ENCODE data around the gene RAI1.
A peak's percentile ranks its signal among the peaks of the same experiment; 100 is the strongest.

The RAI1 gene

GRCh38 chr17:17836818-17837379, 155.6 kb downstream of the RAI1 start, which contains the start of gene SREBF1:
TSS of gene SREBF1 (minus strand) at chr17:17836986. CDS start at chr17:17836817, 169 bp downstream.
- Mint-ChIP-seq H3K27me3 (no peaks in the 10 kb centered on the region), H3K9me3 (ENCODE audit: low read depth) (no peaks in the 10 kb centered on the region), H3K4me3 (peak within 1 kb of the TSS; percentile 90), H3K27ac (peak within 1 kb of the TSS; percentile 94), H3K4me1 (ENCODE audit: low read depth) (peaks cover 70% of the 10 kb centered on the region), H3K36me3 (peaks cover 2% of the 10 kb centered on the region)

GRCh38 chr17:17837380-17837821, 156.1 kb downstream of the RAI1 start:
- H3K27ac Mint-ChIP-seq, result peak overlapping the region; percentile 94

DNA sequence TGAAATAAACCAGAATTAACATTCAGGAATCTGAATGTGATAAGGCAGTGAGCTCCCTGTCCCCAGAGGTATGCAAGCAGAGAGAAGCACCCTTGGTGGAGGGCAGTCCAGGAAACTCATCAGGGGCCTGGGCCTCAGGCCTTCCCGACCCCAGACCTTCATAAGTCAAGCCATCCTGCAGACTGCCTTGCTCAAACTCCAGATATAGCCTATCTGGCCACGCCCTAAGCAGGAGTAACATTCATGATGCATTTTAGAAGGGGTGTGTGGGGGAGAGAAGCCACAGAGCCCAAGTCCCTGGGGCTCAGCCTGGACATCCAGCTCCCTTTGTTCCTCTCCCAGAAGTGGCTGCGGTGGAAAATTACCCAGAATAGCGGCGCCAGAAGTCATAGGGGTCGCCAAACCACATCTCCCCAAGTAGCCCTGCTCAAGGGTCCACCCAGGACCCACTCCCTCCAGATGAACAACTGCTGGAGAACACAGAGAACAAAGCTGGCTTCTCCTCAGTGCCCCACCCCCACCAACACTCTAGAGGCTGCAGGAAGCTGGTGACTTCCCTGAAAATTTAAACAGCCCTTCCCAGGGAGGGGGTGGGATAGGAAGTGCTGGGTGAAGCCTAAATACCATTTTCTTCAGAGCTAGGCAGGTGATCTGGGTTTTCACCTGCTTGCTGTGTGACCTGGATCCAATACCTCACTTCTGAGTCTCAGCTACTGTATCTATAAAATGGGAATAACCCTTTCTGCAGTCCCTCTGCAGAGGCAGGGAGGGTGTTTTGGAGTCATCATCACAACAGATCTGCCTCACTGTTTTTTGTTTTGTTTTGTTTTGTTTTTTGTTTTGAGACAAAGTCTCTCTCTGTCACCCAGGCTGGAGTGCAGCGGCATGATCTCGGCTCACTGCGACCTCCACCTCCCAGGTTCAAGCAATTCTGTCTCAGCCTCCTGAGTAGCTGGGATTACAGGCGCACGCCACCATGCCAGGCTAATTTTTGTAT, 157.0 kb downstream of the RAI1 start:
- Mint-ChIP-seq H3K27me3 (no peaks in the 10 kb centered on the region), H3K4me3 (peak overlapping the region; percentile 89), H3K27ac (peak overlapping the region; percentile 34), H3K4me1 (ENCODE audit: low read depth) (peaks cover 63% of the 10 kb centered on the region), H3K36me3 (no peaks in the 10 kb centered on the region), H3K9me3 (ENCODE audit: low read depth) (no peaks in the 10 kb centered on the region)

More at GRCh38 chr17:17837380-17837821, 156.1 kb downstream of the RAI1 start:
- Mint-ChIP-seq H3K4me3 (peak overlapping the region; percentile 89), H3K36me3 (no peaks in the 10 kb centered on the region), H3K27me3 (no peaks in the 10 kb centered on the region), H3K4me1 (ENCODE audit: low read depth) (peaks cover 65% of the 10 kb centered on the region), H3K9me3 (ENCODE audit: low read depth) (no peaks in the 10 kb centered on the region)

DNA sequence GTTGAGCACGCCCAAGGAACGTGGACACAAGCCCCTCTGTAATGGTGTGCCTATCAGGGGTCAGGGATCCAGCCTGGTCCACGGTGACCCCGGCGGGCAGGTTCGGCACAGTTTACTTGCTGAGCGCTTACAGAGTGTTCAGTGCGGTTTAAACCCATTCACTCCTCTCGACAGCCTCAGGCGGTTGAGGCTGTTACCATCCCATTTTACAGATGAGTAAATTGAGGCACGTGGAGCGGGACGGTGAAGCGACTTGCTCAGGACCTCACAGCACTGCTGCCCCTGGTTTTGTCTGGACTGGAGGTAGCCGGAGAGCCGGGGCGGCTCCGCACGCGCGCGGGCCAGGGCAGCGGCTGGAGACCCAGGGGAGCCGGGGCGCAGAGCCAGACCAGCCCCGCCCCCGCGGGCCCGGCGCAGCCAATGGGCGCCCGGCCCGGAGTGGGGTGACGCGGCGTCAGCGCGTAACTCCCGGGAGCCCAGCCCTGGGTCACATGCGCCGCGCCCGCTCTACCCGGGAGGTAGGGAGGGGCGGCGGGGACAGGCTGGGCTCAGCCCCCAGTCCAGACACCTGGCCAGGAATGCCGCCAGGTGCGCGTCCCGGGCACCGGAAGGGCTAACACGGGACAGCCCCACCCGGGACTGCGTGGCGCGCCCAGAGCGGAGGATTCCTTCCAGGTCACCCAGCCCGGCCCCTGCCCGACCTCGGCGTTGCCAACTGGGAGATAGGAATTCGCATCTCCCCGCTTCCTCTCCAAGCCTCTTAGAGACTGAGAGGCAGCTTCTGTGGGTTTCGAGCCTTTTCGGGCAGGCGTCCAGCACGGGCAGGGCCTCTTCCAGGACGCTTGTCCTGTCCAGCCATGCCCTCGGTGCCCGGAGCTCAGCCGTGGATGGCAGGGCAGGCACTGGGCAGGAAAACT, 158.8 kb downstream of the RAI1 start:
- Mint-ChIP-seq H3K9me3 (ENCODE audit: low read depth) (no peaks in the 10 kb centered on the region), H3K27me3 (no peaks in the 10 kb centered on the region), H3K36me3 (no peaks in the 10 kb centered on the region), H3K4me1 (ENCODE audit: low read depth) (peaks cover 46% of the 10 kb centered on the region), H3K27ac (peak overlapping the region; percentile 79), H3K4me3 (peak overlapping the region; percentile 77)

DNA sequence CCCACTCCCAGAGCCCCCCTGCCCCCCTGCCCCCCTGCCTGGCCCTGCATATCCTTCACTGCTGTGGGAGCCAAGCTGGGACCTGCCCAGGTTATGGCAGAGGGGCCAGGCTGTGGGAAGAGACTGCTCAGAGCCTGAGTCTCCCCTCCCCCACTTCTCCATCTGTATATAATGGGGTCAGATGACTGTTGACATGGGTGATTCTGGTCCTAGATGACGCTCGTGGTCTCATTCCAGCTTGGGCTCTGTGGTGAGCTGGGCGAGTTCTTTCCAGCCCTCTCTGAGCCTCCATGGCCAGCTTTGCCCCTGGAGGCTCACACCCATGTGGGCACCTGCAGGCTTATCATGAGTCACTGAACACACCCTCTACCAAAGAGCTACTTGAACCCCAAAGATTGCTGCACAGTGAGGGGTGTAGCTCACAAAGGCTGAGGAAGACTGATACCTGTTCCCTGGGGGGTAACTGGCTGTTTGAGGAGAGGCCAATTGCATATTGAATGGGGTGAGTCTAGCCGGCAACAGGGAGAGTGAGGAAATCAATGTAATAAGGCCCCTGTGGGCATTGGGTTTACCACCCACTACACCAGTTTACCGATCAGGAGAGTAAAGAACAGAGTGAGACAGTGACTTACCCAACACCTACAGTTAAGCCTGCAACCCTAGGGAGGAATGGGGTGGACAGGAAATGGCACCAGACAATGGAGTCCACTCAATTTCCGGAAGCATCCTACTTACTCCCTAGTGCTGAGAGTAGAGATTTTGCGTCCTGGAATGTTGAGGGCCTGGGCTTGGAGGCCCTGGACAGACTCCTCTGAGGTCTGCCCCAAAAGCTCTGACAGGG, 159.7 kb downstream of the RAI1 start:
- H3K36me3 Mint-ChIP-seq, result no peaks in the 10 kb centered on the region
- H3K9me3 Mint-ChIP-seq (ENCODE audit: low read depth), result no peaks in the 10 kb centered on the region
- peak overlapping the region; percentile 67 for H3K4me3 Mint-ChIP-seq
- H3K27me3 Mint-ChIP-seq, result no peaks in the 10 kb centered on the region
- peaks cover 37% of the 10 kb centered on the region for H3K4me1 Mint-ChIP-seq (ENCODE audit: low read depth)
- H3K27ac Mint-ChIP-seq, result peak overlapping the region; percentile 84

- Mint-ChIP-seq H3K4me1 (ENCODE audit: low read depth) (peaks cover 39% of the 10 kb centered on the region), H3K36me3 (no peaks in the 10 kb centered on the region), H3K9me3 (ENCODE audit: low read depth) (no peaks in the 10 kb centered on the region), H3K4me3 (no peak overlapping the region), H3K27me3 (no peaks in the 10 kb centered on the region), H3K27ac (no peak overlapping the region)
These were observed 160.4 kb downstream of the RAI1 start for GRCh38 chr17:17841601-17842025.

GRCh38 chr17:17842111-17842876, 161.0 kb downstream of the RAI1 start:
- Mint-ChIP-seq H3K36me3 (no peaks in the 10 kb centered on the region), H3K4me3 (no peak overlapping the region), H3K27me3 (no peaks in the 10 kb centered on the region), H3K27ac (no peak overlapping the region), H3K9me3 (ENCODE audit: low read depth) (no peaks in the 10 kb centered on the region), H3K4me1 (ENCODE audit: low read depth) (peaks cover 41% of the 10 kb centered on the region)

- H3K4me1 Mint-ChIP-seq (ENCODE audit: low read depth), result peaks cover 42% of the 10 kb centered on the region
- no peaks in the 10 kb centered on the region for H3K36me3 Mint-ChIP-seq
- no peaks in the 10 kb centered on the region for H3K9me3 Mint-ChIP-seq (ENCODE audit: low read depth)
- H3K4me3 Mint-ChIP-seq, result no peak overlapping the region
- no peak overlapping the region for H3K27ac Mint-ChIP-seq
- H3K27me3 Mint-ChIP-seq, result no peaks in the 10 kb centered on the region
These were observed 161.8 kb downstream of the RAI1 start for GRCh38 chr17:17843096-17843495.

DNA sequence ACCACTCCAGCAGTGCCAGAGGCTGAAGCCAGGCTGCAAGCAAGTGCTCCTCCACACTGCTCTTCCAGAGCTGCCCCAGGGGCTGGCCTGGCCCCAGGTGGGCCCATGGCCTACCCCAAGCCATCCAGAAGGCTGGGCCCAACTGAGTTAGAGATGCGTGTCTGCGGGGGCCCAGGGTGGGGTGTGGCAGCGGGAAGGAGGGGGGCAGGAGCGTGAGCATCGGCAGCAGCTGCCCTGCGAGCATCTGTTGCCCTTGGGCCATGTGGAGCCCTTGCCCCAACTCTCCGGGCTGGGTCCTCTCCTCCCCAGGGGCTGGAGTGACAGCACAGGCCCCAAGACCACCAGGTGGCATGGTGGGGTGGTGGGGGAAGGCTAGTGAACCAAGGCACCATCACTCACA, 162.8 kb downstream of the RAI1 start:
- Mint-ChIP-seq H3K27ac (no peak overlapping the region), H3K27me3 (no peaks in the 10 kb centered on the region), H3K4me3 (no peak overlapping the region), H3K36me3 (no peaks in the 10 kb centered on the region), H3K4me1 (ENCODE audit: low read depth) (peaks cover 42% of the 10 kb centered on the region), H3K9me3 (ENCODE audit: low read depth) (no peaks in the 10 kb centered on the region)

DNA sequence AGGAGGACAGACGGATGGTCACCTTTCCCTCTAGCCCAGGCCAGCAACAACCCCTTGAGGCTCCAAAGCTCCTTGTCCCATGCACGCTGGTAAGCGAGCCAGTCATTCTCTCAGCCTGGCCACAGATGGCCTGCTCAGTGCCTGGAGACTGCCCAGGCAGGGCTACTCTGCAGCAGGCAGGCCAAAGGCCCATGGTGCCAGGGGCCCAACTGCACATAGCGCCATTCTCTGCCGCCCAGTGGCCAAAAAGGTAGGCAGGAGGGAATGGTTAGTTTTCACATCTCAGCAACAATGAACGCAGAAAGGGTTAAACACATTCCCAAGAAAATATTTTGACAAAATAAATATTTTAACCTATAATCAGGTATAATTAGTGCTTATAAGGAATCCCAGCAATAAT, 163.2 kb downstream of the RAI1 start:
- no peak overlapping the region for H3K4me3 Mint-ChIP-seq
- H3K27ac Mint-ChIP-seq, result no peak overlapping the region
- H3K36me3 Mint-ChIP-seq, result no peaks in the 10 kb centered on the region
- no peaks in the 10 kb centered on the region for H3K27me3 Mint-ChIP-seq
- peaks cover 42% of the 10 kb centered on the region for H3K4me1 Mint-ChIP-seq (ENCODE audit: low read depth)
- H3K9me3 Mint-ChIP-seq (ENCODE audit: low read depth), result no peaks in the 10 kb centered on the region

- H3K4me1 Mint-ChIP-seq (ENCODE audit: low read depth), result peaks cover 45% of the 10 kb centered on the region
These were observed 164.0 kb downstream of the RAI1 start for GRCh38 chr17:17845046-17845775.

DNA sequence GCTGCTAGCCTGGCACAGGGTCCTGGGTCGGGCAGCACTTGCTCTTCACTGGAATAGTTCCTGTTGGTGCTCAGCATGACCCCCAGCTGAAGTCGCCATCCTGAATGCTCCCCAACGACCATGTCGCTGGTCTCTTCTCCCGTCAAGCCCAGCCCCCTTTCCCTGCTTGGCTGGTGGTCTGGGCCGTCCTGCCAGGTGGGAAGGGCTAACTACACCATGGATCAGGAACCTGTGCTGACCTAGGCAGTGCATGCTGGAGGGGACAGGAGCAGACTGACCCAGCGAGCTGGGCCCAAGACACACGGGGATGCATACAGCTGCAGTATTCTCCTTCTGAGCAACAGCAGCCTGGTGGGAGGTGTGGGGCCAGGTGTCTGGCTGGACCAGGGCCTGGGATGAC, 164.7 kb downstream of the RAI1 start:
- H3K4me3 Mint-ChIP-seq, result no peak overlapping the region
- H3K27me3 Mint-ChIP-seq, result no peaks in the 10 kb centered on the region
- no peak overlapping the region for H3K27ac Mint-ChIP-seq

More at GRCh38 chr17:17845046-17845775, 164.0 kb downstream of the RAI1 start:
- Mint-ChIP-seq H3K36me3 (no peaks in the 10 kb centered on the region), H3K27ac (no peak overlapping the region), H3K27me3 (no peaks in the 10 kb centered on the region), H3K4me3 (no peak overlapping the region), H3K9me3 (ENCODE audit: low read depth) (no peaks in the 10 kb centered on the region)

DNA sequence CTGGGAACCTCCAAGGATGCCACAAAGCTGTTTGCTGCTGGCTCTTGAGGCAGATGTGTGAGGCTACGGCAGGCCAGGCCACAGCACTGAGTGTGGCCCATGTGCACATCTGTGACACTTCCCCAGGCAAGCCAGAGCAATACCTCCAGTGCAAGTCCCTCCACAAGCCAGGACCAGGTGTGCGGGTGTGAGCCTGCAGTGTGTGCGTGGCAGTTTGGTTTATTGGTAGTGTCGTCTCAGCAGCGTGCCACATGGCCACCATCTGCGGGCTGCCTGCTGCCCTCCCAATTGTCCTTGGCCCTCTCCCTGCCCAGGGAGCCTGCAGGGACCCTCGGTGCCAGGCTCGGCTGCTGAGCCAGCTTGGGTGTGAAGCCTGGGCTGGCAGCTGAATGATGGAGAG, 165.4 kb downstream of the RAI1 start:
- Mint-ChIP-seq H3K9me3 (ENCODE audit: low read depth) (no peaks in the 10 kb centered on the region), H3K4me3 (no peak overlapping the region), H3K4me1 (ENCODE audit: low read depth) (peaks cover 54% of the 10 kb centered on the region), H3K27me3 (no peaks in the 10 kb centered on the region), H3K27ac (no peak overlapping the region), H3K36me3 (no peaks in the 10 kb centered on the region)

More for the DNA sequence above, 164.7 kb downstream of the RAI1 start:
- Mint-ChIP-seq H3K36me3 (no peaks in the 10 kb centered on the region), H3K4me1 (ENCODE audit: low read depth) (peaks cover 50% of the 10 kb centered on the region), H3K9me3 (ENCODE audit: low read depth) (no peaks in the 10 kb centered on the region)

Data from activated naive CD8-positive, alpha-beta T cell (primary cell).